ENCODE data around the gene MAST4.

DNA sequence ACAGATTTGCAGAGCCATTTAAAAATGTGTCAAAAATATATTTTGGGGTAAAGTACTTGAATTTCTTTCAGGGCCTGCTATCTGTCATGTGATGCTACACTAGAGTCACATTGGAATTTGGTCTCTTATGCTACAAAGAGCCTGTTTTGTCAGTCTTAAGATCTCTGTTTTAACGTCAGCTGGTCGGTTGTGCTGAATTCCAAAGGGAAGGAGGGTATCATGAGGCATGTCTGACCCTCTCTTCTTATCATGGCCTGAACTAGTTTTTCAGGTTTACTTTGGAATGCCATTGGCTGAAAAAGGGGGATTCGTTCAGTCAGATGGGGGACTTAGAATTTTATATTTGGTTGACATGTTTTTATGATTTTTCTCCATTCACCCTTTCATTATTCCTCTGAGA, 309.8 kb downstream of the MAST4 start:
- TF ChIP-seq, protein P1, sequence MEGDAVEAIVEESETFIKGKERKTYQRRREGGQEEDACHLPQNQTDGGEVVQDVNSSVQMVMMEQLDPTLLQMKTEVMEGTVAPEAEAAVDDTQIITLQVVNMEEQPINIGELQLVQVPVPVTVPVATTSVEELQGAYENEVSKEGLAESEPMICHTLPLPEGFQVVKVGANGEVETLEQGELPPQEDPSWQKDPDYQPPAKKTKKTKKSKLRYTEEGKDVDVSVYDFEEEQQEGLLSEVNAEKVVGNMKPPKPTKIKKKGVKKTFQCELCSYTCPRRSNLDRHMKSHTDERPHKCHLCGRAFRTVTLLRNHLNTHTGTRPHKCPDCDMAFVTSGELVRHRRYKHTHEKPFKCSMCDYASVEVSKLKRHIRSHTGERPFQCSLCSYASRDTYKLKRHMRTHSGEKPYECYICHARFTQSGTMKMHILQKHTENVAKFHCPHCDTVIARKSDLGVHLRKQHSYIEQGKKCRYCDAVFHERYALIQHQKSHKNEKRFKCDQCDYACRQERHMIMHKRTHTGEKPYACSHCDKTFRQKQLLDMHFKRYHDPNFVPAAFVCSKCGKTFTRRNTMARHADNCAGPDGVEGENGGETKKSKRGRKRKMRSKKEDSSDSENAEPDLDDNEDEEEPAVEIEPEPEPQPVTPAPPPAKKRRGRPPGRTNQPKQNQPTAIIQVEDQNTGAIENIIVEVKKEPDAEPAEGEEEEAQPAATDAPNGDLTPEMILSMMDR (IDR thresholded peaks at IDR 0.05), result no peak
- no peak for TF ChIP-seq EZH2 (IDR thresholded peaks at IDR 0.05)

Data from neural progenitor cell (in vitro differentiated cells).